PFSK-1 (cell line): ENCODE results near the gene GNB1L.

Source experiments
- POLR2AphosphoS5 ChIP-seq: IDR thresholded peaks from 2 replicates; pipeline ENCODE4 v1.6.1; 2012; ENCODE audit warnings: low read depth, mild to moderate bottlenecking, control low read depth, low read length, moderate library complexity
- SIN3A ChIP-seq: IDR thresholded peaks from 2 replicates; pipeline ENCODE4 v1.6.1; 2012; ENCODE audit warnings: mild to moderate bottlenecking, low read length, moderate library complexity, borderline replicate concordance; ENCODE audit not compliant: insufficient read depth
- TAF1 ChIP-seq: IDR thresholded peaks from 2 replicates; pipeline ENCODE4 v1.6.1; 2012; ENCODE audit warnings: low read length, control low read depth, borderline replicate concordance; ENCODE audit not compliant: insufficient read depth

- no peak for TF ChIP-seq POLR2AphosphoS5
- no peak for TF ChIP-seq SIN3A
- TF ChIP-seq TAF1: no peak
Measured at GRCh38 chr22:19789828-19790227, 64.8 kb downstream of the GNB1L start.
